ENCODE results near the gene ACOX1.
A peak's percentile ranks its signal among the peaks of the same experiment; 100 is the strongest.

The ACOX1 gene

GRCh38 chr17:76014925-76015261 is 35.9 kb upstream of the ACOX1 start:
- no peak for TF ChIP-seq CTCF (IDR thresholded peaks at IDR 0.05; ENCODE audit: extremely low read depth, missing control alignments)
- no peak for DNase-seq (ENCODE audit: low spot score)

- peak; percentile 96 for TF ChIP-seq CTCF (IDR thresholded peaks at IDR 0.05; ENCODE audit: extremely low read depth, missing control alignments)
- peak; percentile 95 for DNase-seq (ENCODE audit: low spot score)
These were observed 35.3 kb upstream of the ACOX1 start for GRCh38 chr17:76014100-76014924.

- TF ChIP-seq CTCF (IDR thresholded peaks at IDR 0.05; ENCODE audit: extremely low read depth, missing control alignments), result no peak
- DNase-seq (ENCODE audit: low spot score), result no peak
These were observed 34.5 kb upstream of the ACOX1 start for GRCh38 chr17:76013377-76013932.

GRCh38 chr17:76011951-76012350 is 33.0 kb upstream of the ACOX1 start:
- DNase-seq (ENCODE audit: low spot score), result no peak
- no peak for TF ChIP-seq CTCF (IDR thresholded peaks at IDR 0.05; ENCODE audit: extremely low read depth, missing control alignments)

- no peak for TF ChIP-seq CTCF (IDR thresholded peaks at IDR 0.05; ENCODE audit: extremely low read depth, missing control alignments)
- no peak for DNase-seq (ENCODE audit: low spot score)
These were observed 31.1 kb upstream of the ACOX1 start for GRCh38 chr17:76009969-76010661.

GRCh38 chr17:76009447-76009846 is 30.5 kb upstream of the ACOX1 start:
- TF ChIP-seq CTCF (IDR thresholded peaks at IDR 0.05; ENCODE audit: extremely low read depth, missing control alignments), result no peak
- no peak for DNase-seq (ENCODE audit: low spot score)

Measured in GM20000 (cell line).